HepG2 (cell line): ENCODE measurements around the gene POLE. TPM values are rescaled to one million over a fixed set of nuclear protein-coding genes. Genes with fewer than 3 reads are reported as not detected.

Experiments used
- ATAC-seq: fragments of 200-7000 bp; cut with Tn5 transposase; 3 replicates; pipeline ENCODE4 v1.9.1; 2020; ENCODE audit warnings: mild to moderate bottlenecking, moderate library complexity
- BruUV-seq: library from RNA; stranded (reverse); fragments of 400-500 nt; replicated peaks from 2 replicates; lab custom pipeline; 2021; lab: Mats Ljungman, UMichigan
- CTCF ChIA-PET: fragments of 300-600 bp; formaldehyde crosslinking; extraction: SDS; loops from one replicate; lab custom pipeline; 2021; ENCODE audit warnings: low total read pairs, inconsistent platforms, low intra/inter-chr PET ratio; lab: Yijun Ruan, JAX
- POLR2A ChIA-PET: fragments of 350-600 bp; sonication (Branson Sonifier 250); formaldehyde crosslinking; loops from one replicate; lab custom pipeline; 2020; ENCODE audit warnings: antibody characterized with exemption, inconsistent platforms; lab: Yijun Ruan, JAX
- DNase-seq: peaks from one replicate; pipeline ENCODE4 v3.0.0-alpha.2; 2015; ENCODE audit warnings: low spot score
- FAIRE-seq: peaks from 3 replicates; lab custom pipeline; 2011; peaks lifted over from hg19 to GRCh38; lab: Jason Lieb, UNC
- H2AFZ ChIP-seq: one replicate; pipeline ENCODE4 v1.6.1; 2011; ENCODE audit warnings: low read length, inconsistent platforms
- H3K27ac ChIP-seq: fragments of 300-600 bp; 3 replicates; pipeline ENCODE4 v1.8.0; 2011; ENCODE audit warnings: mixed run types, mild to moderate bottlenecking, mixed read lengths, low read length, inconsistent platforms; ENCODE audit not compliant: insufficient read depth; ENCODE audit errors: extremely low read length
- H3K27me3 ChIP-seq, 2 experiments: fragments of 200-600 bp in 1 of 2; 2 replicates in 1 of 2; 3 replicates in 1 of 2; pipeline versions ENCODE4 v1.6.0 to v1.8.0; 2011; ENCODE audit warnings: low read length in 2 of 2, mild to moderate bottlenecking in 2 of 2, moderate library complexity in 2 of 2, inconsistent platforms in 1 of 2; ENCODE audit not compliant: insufficient read depth in 2 of 2, control insufficient read depth in 1 of 2
- H3K36me3 ChIP-seq, 2 experiments: fragments of 200-600 bp in 1 of 2; replicated peaks in 1 of 2; 2 replicates in 1 of 2; 3 replicates in 1 of 2; pipeline versions ENCODE4 v1.5.1 to v1.8.0; 2011; ENCODE audit warnings: low read length in 2 of 2, inconsistent platforms in 1 of 2; ENCODE audit not compliant: insufficient read depth in 2 of 2, control insufficient read depth in 1 of 2
- H3K4me1 ChIP-seq: 2 replicates; pipeline ENCODE4 v1.5.1; 2012; ENCODE audit warnings: low read length, inconsistent platforms; ENCODE audit not compliant: insufficient read depth
- H3K4me2 ChIP-seq: 2 replicates; pipeline ENCODE4 v1.6.0; 2011; ENCODE audit warnings: low read depth, low read length, inconsistent platforms
- H3K4me3 ChIP-seq, 3 experiments: fragments of 200-600 bp in 1 of 3; sonication (generic), shearing (Covaris generic) in 1 of 3; replicated peaks in 1 of 3; 2 replicates each; pipeline ENCODE4 v1.5.1; 2011 to 2016; ENCODE audit warnings: low read length in 3 of 3, inconsistent platforms in 2 of 3, low read depth in 2 of 3, mild to moderate bottlenecking in 2 of 3, control low read depth in 1 of 3, mixed read lengths in 1 of 3; ENCODE audit not compliant: insufficient read depth in 1 of 3
- H3K79me2 ChIP-seq: one replicate; pipeline ENCODE4 v1.6.1; 2011; ENCODE audit warnings: low read length, inconsistent platforms; ENCODE audit not compliant: insufficient read depth
- H3K9ac ChIP-seq: 2 replicates; pipeline ENCODE4 v1.6.0; 2011; ENCODE audit warnings: mild to moderate bottlenecking, low read depth, low read length, inconsistent platforms; ENCODE audit not compliant: insufficient read depth
- H3K9me3 ChIP-seq: 2 replicates; pipeline ENCODE4 v1.5.1; 2012; ENCODE audit warnings: mild to moderate bottlenecking, low read length
- H4K20me1 ChIP-seq: 2 replicates; pipeline ENCODE4 v1.6.0; 2011; ENCODE audit warnings: inconsistent platforms, mild to moderate bottlenecking, low read length, moderate library complexity; ENCODE audit not compliant: insufficient read depth
- EZH2 ChIP-seq: conservative IDR thresholded peaks from 2 replicates; pipeline ENCODE4 v1.6.1; 2012; ENCODE audit warnings: mild to moderate bottlenecking, low read depth, low read length, moderate library complexity
- GATAD2A ChIP-seq: IDR thresholded peaks from 2 replicates; pipeline ENCODE4 v1.6.1; 2016
- HOXD1 ChIP-seq: sonication (generic); formaldehyde crosslinking; IDR thresholded peaks from 2 replicates; pipeline ENCODE4 v1.5.0; 2020; ENCODE audit warnings: missing genetic modification reagents
- NFIB ChIP-seq: sonication (generic); formaldehyde crosslinking; IDR thresholded peaks from 2 replicates; pipeline ENCODE4 v1.9.0; 2021; ENCODE audit warnings: missing genetic modification reagents, mild to moderate bottlenecking, borderline replicate concordance
- NFKB2 ChIP-seq: sonication (generic); formaldehyde crosslinking; IDR thresholded peaks from 2 replicates; pipeline ENCODE4 v1.4.0; 2020; ENCODE audit warnings: missing genetic modification reagents, borderline replicate concordance
- SNAI1 ChIP-seq: sonication (generic); formaldehyde crosslinking; IDR thresholded peaks from 2 replicates; pipeline ENCODE4 v1.5.0; 2020; ENCODE audit warnings: mild to moderate bottlenecking, missing genetic modification reagents, borderline replicate concordance
- YEATS2 ChIP-seq: sonication (generic); formaldehyde crosslinking; IDR thresholded peaks from 2 replicates; pipeline ENCODE4 v1.4.0; 2020; ENCODE audit warnings: missing genetic modification reagents, borderline replicate concordance
- ZNF263 ChIP-seq: sonication (generic); formaldehyde crosslinking; IDR thresholded peaks from 2 replicates; pipeline ENCODE4 v1.4.0; 2020; ENCODE audit warnings: missing genetic modification reagents
- ZNF567 ChIP-seq: sonication (generic); formaldehyde crosslinking; IDR thresholded peaks from 2 replicates; pipeline ENCODE4 v1.8.1; 2023; ENCODE audit warnings: mild to moderate bottlenecking, missing genetic modification reagents, borderline replicate concordance
- WGBS: methylation state at CpG from one replicate; pipeline ENCODE4 v1.1.6; 2017; ENCODE audit warnings: low lambda C conversion rate; 5-methylcytosine and 5-hydroxymethylcytosine counted together
- in situ Hi-C: cut with HindIII; loops from 2 replicates; pipeline ENCODE4 v1.10.0; 2017; ENCODE audit warnings: low pct_unique_long_range_greater_than_20kb; ENCODE audit not compliant: extremely low pct_ligation_motif_present
- intact Hi-C: fragments of 100-400 bp; cut with micrococcal nuclease; formaldehyde crosslinking; loops from one replicate; pipeline ENCODE4 v1.10.0; 2022; ENCODE audit not compliant: unreplicated experiment
- polyA plus RNA-seq, 8 experiments: library from polyadenylated mRNA; depleted of rRNA in 3 of 8; stranded (reverse) in 7 of 8; unstranded in 1 of 8; fragments of >200 nt; fragmentation: Illumina TruSeq in 4 of 8; extraction: Trizol in 4 of 8; gene quantifications; 2 replicates each; pipeline versions ENCODE4 v1.2.1 to v1.2.3, GENCODE V29; 2011 to 2016; ENCODE audit warnings: low read depth in 4 of 8, missing spikeins in 1 of 8, mixed read lengths in 1 of 8; ENCODE audit not compliant: insufficient read depth in 1 of 8
- total RNA-seq, 5 experiments: library from RNA; depleted of rRNA; stranded (reverse); fragments of >200 nt; fragmentation: Illumina TruSeq; extraction: Trizol; gene quantifications; 2 replicates each; pipeline ENCODE4 v1.2.3, GENCODE V29; 2016; ENCODE audit warnings: low read depth in 1 of 5
- TF ChIP-seq, protein P1 (sequence below): IDR thresholded peaks from 2 replicates; pipeline ENCODE4 v1.6.1; 2016
- TF ChIP-seq, protein P2 (sequence below): sonication (generic); formaldehyde crosslinking; IDR thresholded peaks from 2 replicates; pipeline ENCODE4 v1.4.0; 2020; ENCODE audit warnings: low read depth, mild to moderate bottlenecking, missing genetic modification reagents
- TF ChIP-seq, protein P3 (sequence below): sonication (generic); formaldehyde crosslinking; IDR thresholded peaks from 2 replicates; pipeline ENCODE4 v1.5.0; 2020; ENCODE audit warnings: mild to moderate bottlenecking, missing genetic modification reagents

The POLE gene
- total and polyA plus RNA-seq, 2 of the 13 experiments (the other 11 are each of a cell fraction or from before 2014, with no cell fraction given): 25.3 to 52.2 TPM

DNA sequence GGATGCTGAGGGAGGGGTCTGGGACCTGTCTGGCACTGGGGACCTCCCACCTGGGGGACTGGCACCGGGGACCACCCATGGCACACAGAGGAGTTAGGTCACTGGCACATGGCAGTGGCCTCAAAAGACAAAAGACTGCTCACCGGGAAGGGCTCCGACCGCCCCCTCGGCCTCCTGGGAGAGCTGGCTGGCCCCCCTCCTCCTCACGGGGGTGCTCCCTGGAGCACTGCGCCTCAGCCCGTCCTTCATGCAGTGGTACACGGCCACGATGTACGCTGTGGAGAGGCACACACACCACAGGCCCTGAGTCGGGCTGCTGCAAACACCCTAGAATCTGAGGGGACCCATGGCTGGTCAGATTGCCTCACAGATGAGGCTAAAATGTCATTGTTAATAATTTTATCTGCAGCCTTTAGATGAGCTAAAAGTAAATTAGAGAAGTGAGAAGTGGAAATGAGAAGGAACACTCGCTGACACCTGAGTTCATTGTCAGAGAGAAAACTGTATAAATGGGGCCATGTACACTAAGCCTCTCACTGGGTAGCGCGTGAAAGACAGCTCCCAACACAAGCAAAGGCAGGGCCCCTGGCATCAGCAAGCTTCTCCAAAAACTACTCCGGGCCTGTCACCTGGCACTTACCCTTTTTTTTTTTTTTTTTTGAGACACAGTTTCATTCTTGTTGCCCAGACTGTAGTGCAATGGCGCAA, 54.5 kb downstream of the POLE start:
- in situ Hi-C loops (no loop called here), intact Hi-C loops (no loop called here)
- no peak overlapping the region for H3K9ac ChIP-seq
- H2AFZ ChIP-seq: no peak overlapping the region
- DNase-seq (no peak), FAIRE-seq (no peak), ATAC-seq (no peak)
- TF ChIP-seq ZNF263 (CRISPR knock-in tag): 0 out of 2 replicates have a peak, but pooled peaks have one; percentile 70
- no peak for TF ChIP-seq ZNF567 (CRISPR knock-in tag)
- WGBS: 81% methylated on average over 12 of the region's 17 CpGs
- no peak overlapping the region for H3K4me3 ChIP-seq
- H3K4me1 ChIP-seq: no peaks in the 10 kb centered on the region
- H3K27ac ChIP-seq: no peak overlapping the region
- peaks cover 35 to 77% of the 10 kb centered on the region in 2 experiments; a peak in 4 of 5 replicates for H3K36me3 ChIP-seq
- H4K20me1 ChIP-seq: no peaks in the 10 kb centered on the region
- no peak overlapping the region for H3K4me2 ChIP-seq
- POLR2A ChIA-PET: no interaction called here
- H3K79me2 ChIP-seq: no peaks in the 10 kb centered on the region
- no peaks in the 10 kb centered on the region for H3K27me3 ChIP-seq
- CTCF ChIA-PET: no interaction called here
- BruUV-seq: no TSS peak
- no peaks in the 10 kb centered on the region for H3K9me3 ChIP-seq

DNA sequence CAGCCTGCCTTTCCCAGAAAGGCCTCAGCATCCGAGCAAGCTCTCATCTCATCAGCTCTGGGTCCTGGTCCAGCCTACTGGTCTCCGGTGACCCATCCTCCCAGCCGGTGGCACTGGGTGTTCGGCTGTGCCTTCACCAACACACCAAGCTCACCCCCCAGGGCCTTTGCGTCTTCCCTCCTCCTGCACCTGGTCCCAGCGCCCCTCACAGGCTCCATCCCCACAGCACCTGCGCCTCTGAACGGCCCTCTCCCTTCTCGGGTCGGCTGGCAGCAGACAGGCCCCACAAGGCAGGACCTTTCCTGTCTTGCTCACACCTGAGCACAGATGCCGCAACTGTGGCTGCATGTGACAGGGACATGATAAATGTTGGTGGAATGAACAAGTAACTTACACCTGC, 55.5 kb downstream of the POLE start:
- Histone ChIP-seq H3K9me3 (no peaks in the 10 kb centered on the region), H3K4me1 (no peaks in the 10 kb centered on the region), H3K4me3 (no peak overlapping the region), H3K36me3 (peaks cover 28 to 70% of the 10 kb centered on the region in 2 experiments; a peak in 4 of 5 replicates), H3K9ac (no peak overlapping the region), H3K27me3 (no peaks in the 10 kb centered on the region), H3K4me2 (no peak overlapping the region), H4K20me1 (no peaks in the 10 kb centered on the region), H2AFZ (no peak overlapping the region), H3K79me2 (no peaks in the 10 kb centered on the region), H3K27ac (no peak overlapping the region)
- 95% methylated on average over 10 of the region's 11 CpGs for WGBS
- in situ Hi-C loops (no loop called here), intact Hi-C loops (no loop called here)
- CTCF ChIA-PET: no interaction called here
- POLR2A ChIA-PET: no interaction called here
- FAIRE-seq (no peak), DNase-seq (no peak), ATAC-seq (no peak)
- no TSS peak for BruUV-seq
- TF ChIP-seq, protein P1, sequence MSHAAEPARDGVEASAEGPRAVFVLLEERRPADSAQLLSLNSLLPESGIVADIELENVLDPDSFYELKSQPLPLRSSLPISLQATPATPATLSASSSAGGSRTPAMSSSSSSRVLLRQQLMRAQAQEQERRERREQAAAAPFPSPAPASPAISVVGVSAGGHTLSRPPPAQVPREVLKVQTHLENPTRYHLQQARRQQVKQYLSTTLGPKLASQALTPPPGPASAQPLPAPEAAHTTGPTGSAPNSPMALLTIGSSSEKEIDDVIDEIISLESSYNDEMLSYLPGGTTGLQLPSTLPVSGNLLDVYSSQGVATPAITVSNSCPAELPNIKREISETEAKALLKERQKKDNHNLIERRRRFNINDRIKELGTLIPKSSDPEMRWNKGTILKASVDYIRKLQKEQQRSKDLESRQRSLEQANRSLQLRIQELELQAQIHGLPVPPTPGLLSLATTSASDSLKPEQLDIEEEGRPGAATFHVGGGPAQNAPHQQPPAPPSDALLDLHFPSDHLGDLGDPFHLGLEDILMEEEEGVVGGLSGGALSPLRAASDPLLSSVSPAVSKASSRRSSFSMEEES (CRISPR knock-in tag): no peak
- TF ChIP-seq YEATS2 (no peak), HOXD1 (no peak), SNAI1 (CRISPR knock-in tag) (no peak), NFKB2 (CRISPR knock-in tag) (no peak), GATAD2A (CRISPR knock-in tag) (no peak), NFIB (no peak), EZH2 (no peak)
- TF ChIP-seq, protein P2, sequence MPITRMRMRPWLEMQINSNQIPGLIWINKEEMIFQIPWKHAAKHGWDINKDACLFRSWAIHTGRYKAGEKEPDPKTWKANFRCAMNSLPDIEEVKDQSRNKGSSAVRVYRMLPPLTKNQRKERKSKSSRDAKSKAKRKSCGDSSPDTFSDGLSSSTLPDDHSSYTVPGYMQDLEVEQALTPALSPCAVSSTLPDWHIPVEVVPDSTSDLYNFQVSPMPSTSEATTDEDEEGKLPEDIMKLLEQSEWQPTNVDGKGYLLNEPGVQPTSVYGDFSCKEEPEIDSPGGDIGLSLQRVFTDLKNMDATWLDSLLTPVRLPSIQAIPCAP (CRISPR knock-in tag): no peak
- TF ChIP-seq, protein P3, sequence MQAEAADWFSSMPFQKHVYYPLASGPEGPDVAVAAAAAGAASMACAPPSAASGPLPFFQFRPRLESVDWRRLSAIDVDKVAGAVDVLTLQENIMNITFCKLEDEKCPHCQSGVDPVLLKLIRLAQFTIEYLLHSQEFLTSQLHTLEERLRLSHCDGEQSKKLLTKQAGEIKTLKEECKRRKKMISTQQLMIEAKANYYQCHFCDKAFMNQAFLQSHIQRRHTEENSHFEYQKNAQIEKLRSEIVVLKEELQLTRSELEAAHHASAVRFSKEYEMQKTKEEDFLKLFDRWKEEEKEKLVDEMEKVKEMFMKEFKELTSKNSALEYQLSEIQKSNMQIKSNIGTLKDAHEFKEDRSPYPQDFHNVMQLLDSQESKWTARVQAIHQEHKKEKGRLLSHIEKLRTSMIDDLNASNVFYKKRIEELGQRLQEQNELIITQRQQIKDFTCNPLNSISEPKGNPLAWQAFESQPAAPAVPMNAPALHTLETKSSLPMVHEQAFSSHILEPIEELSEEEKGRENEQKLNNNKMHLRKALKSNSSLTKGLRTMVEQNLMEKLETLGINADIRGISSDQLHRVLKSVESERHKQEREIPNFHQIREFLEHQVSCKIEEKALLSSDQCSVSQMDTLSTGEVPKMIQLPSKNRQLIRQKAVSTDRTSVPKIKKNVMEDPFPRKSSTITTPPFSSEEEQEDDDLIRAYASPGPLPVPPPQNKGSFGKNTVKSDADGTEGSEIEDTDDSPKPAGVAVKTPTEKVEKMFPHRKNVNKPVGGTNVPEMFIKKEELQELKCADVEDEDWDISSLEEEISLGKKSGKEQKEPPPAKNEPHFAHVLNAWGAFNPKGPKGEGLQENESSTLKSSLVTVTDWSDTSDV (CRISPR knock-in tag): no peak
